CD4-positive, alpha-beta T cell (primary cell): Measurements from ENCODE around the gene CDH6. TPM values are rescaled to one million over a fixed set of nuclear protein-coding genes. Genes with fewer than 3 reads are reported as not detected.

ENCODE experiments used
- ATAC-seq: fragments of 200-7000 bp; cut with Tn5 transposase; one replicate; pipeline ENCODE4 v1.10.0; 2022; ENCODE audit warnings: mild to moderate bottlenecking; ENCODE audit not compliant: poor library complexity
- CTCF ChIA-PET: fragments of 350-600 bp; sonication (Branson Sonifier 250); formaldehyde crosslinking; loops from one replicate; lab custom pipeline; 2021; ENCODE audit warnings: antibody characterized with exemption, inconsistent platforms; lab: Charles Lee
- POLR2A ChIA-PET: fragments of 350-600 bp; sonication (Branson Sonifier 250); formaldehyde crosslinking; loops from one replicate; lab custom pipeline; 2021; ENCODE audit warnings: antibody characterized with exemption, inconsistent platforms; lab: Charles Lee
- DNase-seq, 14 experiments: peaks; one replicate each; pipeline ENCODE4 v3.0.0-alpha.2; 2013 to 2020; ENCODE audit warnings: mixed read lengths in 2 of 14
- H3K27ac ChIP-seq, 2 donors: one replicate each; pipeline versions ENCODE4 v1.5.1 to v1.7.0; 2013; ENCODE audit warnings: low read length in 2 of 2, low read depth in 1 of 2, mild to moderate bottlenecking in 1 of 2
- H3K27me3 ChIP-seq, 2 experiments: 1 replicate in 1 of 2; 2 replicates in 1 of 2; pipeline versions ENCODE4 v1.6.1 to v1.7.0; 2013; ENCODE audit warnings: low read length in 2 of 2, control low read depth in 1 of 2, mild to moderate bottlenecking in 1 of 2, moderate library complexity in 1 of 2; ENCODE audit not compliant: insufficient read depth in 2 of 2, control insufficient read depth in 1 of 2
- H3K36me3 ChIP-seq: one replicate; pipeline ENCODE4 v1.6.1; 2013; ENCODE audit warnings: low read length, control low read depth; ENCODE audit not compliant: insufficient read depth
- H3K4me1 ChIP-seq: one replicate; pipeline ENCODE4 v1.6.1; 2013; ENCODE audit warnings: low read length, control low read depth; ENCODE audit not compliant: insufficient read depth
- H3K4me3 ChIP-seq: one replicate; pipeline ENCODE4 v1.5.1; 2013; ENCODE audit warnings: mild to moderate bottlenecking, low read length, moderate library complexity
- H3K9me3 ChIP-seq, 2 experiments: 1 replicate in 1 of 2; 2 replicates in 1 of 2; pipeline versions ENCODE4 v1.6.1 to v1.7.0; 2013; ENCODE audit warnings: low read length in 2 of 2, mild to moderate bottlenecking in 2 of 2, control low read depth in 1 of 2, moderate library complexity in 1 of 2; ENCODE audit not compliant: control insufficient read depth in 1 of 2, insufficient read depth in 1 of 2
- H3K27ac Mint-ChIP-seq: one replicate; pipeline ENCODE4 v1.8.0; 2020; ENCODE audit warnings: mixed read lengths
- H3K27me3 Mint-ChIP-seq: one replicate; pipeline ENCODE4 v1.8.0; 2021; ENCODE audit warnings: mixed read lengths
- H3K36me3 Mint-ChIP-seq: one replicate; pipeline ENCODE4 v1.8.0; 2021; ENCODE audit warnings: low read depth, mixed read lengths
- H3K4me1 Mint-ChIP-seq: one replicate; pipeline ENCODE4 v1.8.0; 2021; ENCODE audit warnings: low read depth, mixed read lengths
- H3K4me3 Mint-ChIP-seq: one replicate; pipeline ENCODE4 v1.8.0; 2020; ENCODE audit warnings: mild to moderate bottlenecking, mixed read lengths
- H3K9me3 Mint-ChIP-seq: one replicate; pipeline ENCODE4 v1.8.0; 2020; ENCODE audit warnings: mixed read lengths
- CTCF ChIP-seq: fragments of 200-600 bp; IDR thresholded peaks from one replicate; pipeline ENCODE4 v1.8.0; 2022; ENCODE audit warnings: antibody characterized with exemption, mild to moderate bottlenecking
- intact Hi-C, 2 experiments: fragments of 100-400 bp; cut with DNase I in 1 of 2; cut with micrococcal nuclease in 1 of 2; formaldehyde crosslinking; loops; one replicate each; pipeline versions ENCODE4 v1.15.1 to v1.9.0; 2023 to 2025; cut with DNase I, micrococcal nuclease
- total RNA-seq, 174 experiments: library from RNA in 2 of 174; stranded (reverse) in 2 of 174; gene quantifications; one replicate each; pipeline ENCODE4 v1.2.3 and lab custom pipeline; 2021 to 2026

The CDH6 gene
- total RNA-seq, 2 experiments from 2014 or later, result not detected

GRCh38 chr5:31350395-31350794 lies 156.9 kb downstream of the CDH6 start:
- Histone ChIP-seq H3K4me1 (no peaks in the 10 kb centered on the region), H3K4me3 (no peak overlapping the region), H3K27ac (no peak overlapping the region), H3K9me3 (no peaks in the 10 kb centered on the region), H3K36me3 (no peaks in the 10 kb centered on the region), H3K27me3 (peaks cover 0 to 2% of the 10 kb centered on the region in 2 experiments)
- POLR2A ChIA-PET, result interaction anchor here (0.9 kb wide), 1 partner anchor 21 kb away, joined by 5 read pairs; no protein-coding TSS in a partner anchor
- no peak overlapping the region for H3K27ac Mint-ChIP-seq
- CTCF ChIA-PET, result no interaction called here
- no peaks in the 10 kb centered on the region for H3K9me3 Mint-ChIP-seq
- no peak overlapping the region for H3K4me3 Mint-ChIP-seq
- H3K27me3 Mint-ChIP-seq, result peaks cover 20% of the 10 kb centered on the region
- DNase-seq, result no peak
- H3K4me1 Mint-ChIP-seq, result no peaks in the 10 kb centered on the region
- H3K36me3 Mint-ChIP-seq, result no peaks in the 10 kb centered on the region
- intact Hi-C loops, result no loop called here
- no peak for ATAC-seq
- TF ChIP-seq CTCF, result no peak

- no peak overlapping the region for H3K4me3 ChIP-seq
- H3K9me3 ChIP-seq, result no peaks in the 10 kb centered on the region
- Mint-ChIP-seq H3K27ac (no peak overlapping the region), H3K9me3 (no peaks in the 10 kb centered on the region), H3K36me3 (no peaks in the 10 kb centered on the region), H3K4me1 (no peaks in the 10 kb centered on the region), H3K27me3 (peaks cover 13% of the 10 kb centered on the region), H3K4me3 (no peak overlapping the region)
- no peak for ATAC-seq
- no peaks in the 10 kb centered on the region for H3K36me3 ChIP-seq
- no peak for TF ChIP-seq CTCF
- DNase-seq, result no peak
- ChIA-PET CTCF (no interaction called here), POLR2A (no interaction called here)
- no peaks in the 10 kb centered on the region for H3K27me3 ChIP-seq
- no peak overlapping the region for H3K27ac ChIP-seq
- H3K4me1 ChIP-seq, result no peaks in the 10 kb centered on the region
- intact Hi-C loops, result no loop called here
Observed at GRCh38 chr5:31355337-31355736, 161.9 kb downstream of the CDH6 start.

GRCh38 chr5:31357038-31357437 lies 163.6 kb downstream of the CDH6 start:
- no peak overlapping the region for H3K4me3 Mint-ChIP-seq
- ChIA-PET POLR2A (no interaction called here), CTCF (no interaction called here)
- no peak for DNase-seq
- no peaks in the 10 kb centered on the region for H3K36me3 Mint-ChIP-seq
- H3K9me3 ChIP-seq, result no peaks in the 10 kb centered on the region
- H3K27me3 Mint-ChIP-seq, result peaks cover 8% of the 10 kb centered on the region
- H3K4me1 ChIP-seq, result no peaks in the 10 kb centered on the region
- H3K27ac ChIP-seq, result no peak overlapping the region
- H3K27ac Mint-ChIP-seq, result no peak overlapping the region
- H3K27me3 ChIP-seq, result no peaks in the 10 kb centered on the region
- no peak for ATAC-seq
- intact Hi-C loops, result no loop called here
- no peaks in the 10 kb centered on the region for H3K9me3 Mint-ChIP-seq
- TF ChIP-seq CTCF, result no peak
- no peaks in the 10 kb centered on the region for H3K4me1 Mint-ChIP-seq
- H3K4me3 ChIP-seq, result no peak overlapping the region
- no peaks in the 10 kb centered on the region for H3K36me3 ChIP-seq
